ENCODE measurements around the gene RACGAP1.

The RACGAP1 gene

DNA sequence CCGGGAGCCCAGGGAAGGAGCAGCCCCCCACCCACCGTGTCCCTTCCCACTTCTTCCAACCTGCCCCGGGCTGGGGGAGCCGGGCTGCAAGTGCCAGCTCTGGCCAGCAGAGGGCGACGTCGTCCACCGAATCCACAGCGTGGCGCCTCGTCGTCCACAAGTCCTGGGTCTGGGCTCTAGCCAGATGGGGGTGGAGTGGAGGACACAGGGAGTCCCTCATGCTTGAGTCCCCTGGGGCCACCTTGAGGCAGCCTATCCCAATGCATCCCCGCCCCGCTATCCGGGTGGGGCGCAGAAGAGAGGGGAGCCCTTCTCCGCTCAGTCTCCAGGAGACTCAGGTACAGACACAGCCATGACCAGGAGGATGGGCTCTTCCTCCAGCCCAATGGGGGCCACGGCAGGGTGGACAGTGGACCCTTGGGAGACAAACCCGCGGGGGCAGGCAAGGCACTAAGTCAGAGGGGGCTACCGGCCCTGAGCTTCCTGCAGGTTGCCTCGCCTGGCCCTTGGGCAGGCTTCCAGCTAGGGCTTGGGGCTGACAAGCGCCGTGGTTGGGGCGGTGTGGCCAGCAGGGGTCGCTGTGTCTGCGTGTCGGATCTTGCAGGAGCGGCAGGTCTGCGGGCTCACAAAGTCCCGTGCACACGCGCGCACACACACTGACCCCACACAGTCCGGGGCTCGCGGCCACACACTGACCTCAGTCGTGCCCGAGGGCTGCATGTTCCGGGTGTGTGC is 58.1 kb downstream of the RACGAP1 start:
- peak; percentile 77 for DNase-seq

- no peak for DNase-seq
Observed at GRCh38 chr12:49966511-49967041, 58.7 kb downstream of the RACGAP1 start.

DNA sequence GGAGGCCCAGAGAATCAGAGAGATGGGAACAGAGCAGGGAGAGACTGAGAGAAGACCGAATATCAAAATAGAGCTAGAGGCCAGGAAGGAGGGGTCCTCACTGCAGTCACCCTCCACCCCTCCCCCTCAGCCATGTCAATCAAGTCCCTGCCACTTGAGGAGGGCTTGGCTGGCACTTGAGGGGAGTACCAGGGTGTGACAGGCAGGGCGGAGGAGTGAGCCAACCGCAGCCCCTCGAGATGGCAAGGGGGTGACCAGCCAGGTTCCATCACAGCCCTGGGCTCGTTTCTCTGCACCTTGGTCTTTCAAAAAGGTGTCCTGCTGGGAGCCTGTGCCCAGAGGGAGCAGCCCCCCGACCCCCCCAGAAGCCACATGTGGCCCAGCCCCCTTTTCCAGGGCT is 59.5 kb downstream of the RACGAP1 start:
- no peak for DNase-seq

- DNase-seq, result no peak
Observed at GRCh38 chr12:49964849-49965624, 60.3 kb downstream of the RACGAP1 start.

DNA sequence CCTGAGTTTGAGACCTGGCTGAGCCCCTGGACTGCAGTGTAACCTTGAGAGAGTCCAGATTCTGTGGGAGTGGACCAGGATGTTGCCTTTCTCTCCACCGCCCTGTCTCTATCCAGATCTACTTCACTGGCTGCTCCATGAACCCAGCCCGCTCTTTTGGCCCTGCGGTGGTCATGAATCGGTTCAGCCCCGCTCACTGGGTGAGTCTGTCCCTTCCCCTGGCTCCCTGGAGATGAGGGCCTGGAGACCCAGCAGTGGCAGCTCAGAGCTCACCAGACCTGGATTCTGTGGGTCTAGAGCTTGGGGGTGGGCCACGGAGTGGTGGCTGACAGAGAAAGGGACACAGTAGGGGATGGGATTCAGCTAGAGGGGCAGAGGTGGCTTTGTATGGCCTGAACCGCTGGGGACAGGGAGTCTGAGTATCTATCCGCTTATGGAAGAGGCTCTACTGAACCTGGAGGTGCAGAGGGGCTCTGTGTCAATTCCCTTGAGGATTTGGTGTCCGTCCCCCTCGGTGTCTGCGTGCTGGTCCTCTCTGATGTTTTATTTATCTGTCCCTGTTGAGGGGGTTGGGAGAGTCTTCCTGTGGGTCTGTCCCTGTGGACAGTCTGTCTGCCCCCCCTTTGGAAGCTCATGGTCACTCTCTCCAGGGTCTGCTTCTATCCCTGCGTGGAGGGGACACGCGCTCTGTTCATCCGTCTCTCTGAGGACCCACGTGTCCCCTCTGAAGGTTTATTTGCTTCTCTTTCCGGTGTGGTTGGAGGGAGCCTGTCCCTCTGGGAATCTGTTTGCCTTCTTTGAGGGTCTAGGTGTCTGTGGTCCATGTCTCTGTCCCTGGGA is 61.1 kb downstream of the RACGAP1 start:
- no peak for DNase-seq

GRCh38 chr12:49962861-49963765 is 62.2 kb downstream of the RACGAP1 start:
- peak; percentile 61 for DNase-seq

DNA sequence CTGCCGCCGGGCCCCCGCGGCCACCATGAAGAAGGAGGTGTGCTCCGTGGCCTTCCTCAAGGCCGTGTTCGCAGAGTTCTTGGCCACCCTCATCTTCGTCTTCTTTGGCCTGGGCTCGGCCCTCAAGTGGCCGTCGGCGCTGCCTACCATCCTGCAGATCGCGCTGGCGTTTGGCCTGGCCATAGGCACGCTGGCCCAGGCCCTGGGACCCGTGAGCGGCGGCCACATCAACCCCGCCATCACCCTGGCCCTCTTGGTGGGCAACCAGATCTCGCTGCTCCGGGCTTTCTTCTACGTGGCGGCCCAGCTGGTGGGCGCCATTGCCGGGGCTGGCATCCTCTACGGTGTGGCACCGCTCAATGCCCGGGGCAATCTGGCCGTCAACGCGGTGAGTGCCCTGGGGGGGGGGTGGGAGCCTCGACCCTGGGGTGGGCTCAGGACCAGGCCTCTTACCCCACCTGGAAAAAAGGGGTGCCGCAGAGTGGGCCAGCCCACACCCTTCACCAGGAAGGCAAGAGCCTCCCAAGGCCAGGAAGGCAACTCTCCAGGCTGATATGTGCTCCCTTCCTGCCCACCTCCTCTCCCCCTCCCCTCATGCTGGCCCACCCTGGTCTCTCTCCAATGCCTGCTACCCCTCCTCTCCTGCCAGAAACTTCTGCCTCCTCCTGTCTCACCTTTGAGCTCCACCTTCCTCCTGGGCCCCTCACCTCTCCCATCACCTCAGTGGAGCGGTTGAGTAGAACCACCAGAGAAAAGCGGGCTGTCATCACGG is 63.1 kb downstream of the RACGAP1 start:
- DNase-seq, result no peak

- no peak for DNase-seq
Observed at GRCh38 chr12:49961111-49961922, 64.0 kb downstream of the RACGAP1 start, which contains the start of gene AQP5. TSS of gene AQP5 (plus strand) at chr12:49961872. CDS start at chr12:49962018, 146 bp downstream.

DNA sequence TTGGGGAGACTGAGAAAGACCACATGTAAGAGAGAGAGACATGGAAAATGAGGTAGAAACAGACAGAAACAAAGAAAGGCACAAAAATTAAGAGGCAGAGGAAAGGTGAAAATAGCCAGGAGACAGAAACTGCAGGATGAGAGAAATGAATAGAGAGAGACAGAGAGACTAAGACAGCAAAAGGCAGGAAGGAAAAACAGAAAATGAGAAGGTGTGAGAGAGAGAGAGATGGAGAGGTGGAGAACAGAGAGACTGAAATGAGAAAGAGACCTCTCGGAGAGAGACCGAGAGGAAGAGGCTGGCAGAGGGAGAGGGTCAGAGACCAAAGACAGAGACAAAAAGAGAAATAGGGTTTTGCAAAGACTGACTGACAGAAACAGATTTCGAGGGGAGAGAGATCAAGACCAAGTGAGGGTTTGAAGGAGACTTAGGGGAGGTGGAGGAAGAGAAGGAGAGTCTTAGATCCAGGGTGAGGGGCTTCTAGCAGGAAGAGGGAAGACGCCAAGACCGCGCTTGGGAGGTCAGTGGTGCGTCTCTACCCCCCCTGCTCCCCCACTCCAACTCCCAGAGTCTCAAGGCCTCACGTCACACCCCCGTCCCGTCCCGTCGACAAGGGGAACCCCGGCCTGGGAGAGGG is 64.7 kb downstream of the RACGAP1 start:
- DNase-seq, result no peak

GRCh38 chr12:49959685-49960473 is 65.4 kb downstream of the RACGAP1 start:
- DNase-seq, result no peak

DNA sequence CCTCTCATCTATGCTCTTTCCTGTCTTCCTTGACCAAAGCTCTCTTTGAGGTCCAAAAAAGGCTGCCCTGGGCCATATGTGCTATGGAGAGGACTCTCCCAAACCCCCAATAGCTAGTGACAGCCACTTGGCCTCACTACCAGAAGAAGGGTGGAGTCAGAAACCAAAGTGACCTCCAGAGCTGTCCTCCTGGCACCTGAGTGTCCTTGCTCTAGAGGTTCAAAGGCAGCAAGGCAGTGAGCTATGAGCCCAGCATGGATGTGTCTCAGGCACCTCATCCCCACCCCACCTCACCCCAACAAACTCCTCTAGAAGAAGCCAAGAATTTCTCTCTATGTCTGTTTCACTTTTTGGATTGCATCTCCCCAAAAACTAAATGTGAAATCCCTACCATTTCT is 67.7 kb downstream of the RACGAP1 start:
- DNase-seq, result no peak

DNA sequence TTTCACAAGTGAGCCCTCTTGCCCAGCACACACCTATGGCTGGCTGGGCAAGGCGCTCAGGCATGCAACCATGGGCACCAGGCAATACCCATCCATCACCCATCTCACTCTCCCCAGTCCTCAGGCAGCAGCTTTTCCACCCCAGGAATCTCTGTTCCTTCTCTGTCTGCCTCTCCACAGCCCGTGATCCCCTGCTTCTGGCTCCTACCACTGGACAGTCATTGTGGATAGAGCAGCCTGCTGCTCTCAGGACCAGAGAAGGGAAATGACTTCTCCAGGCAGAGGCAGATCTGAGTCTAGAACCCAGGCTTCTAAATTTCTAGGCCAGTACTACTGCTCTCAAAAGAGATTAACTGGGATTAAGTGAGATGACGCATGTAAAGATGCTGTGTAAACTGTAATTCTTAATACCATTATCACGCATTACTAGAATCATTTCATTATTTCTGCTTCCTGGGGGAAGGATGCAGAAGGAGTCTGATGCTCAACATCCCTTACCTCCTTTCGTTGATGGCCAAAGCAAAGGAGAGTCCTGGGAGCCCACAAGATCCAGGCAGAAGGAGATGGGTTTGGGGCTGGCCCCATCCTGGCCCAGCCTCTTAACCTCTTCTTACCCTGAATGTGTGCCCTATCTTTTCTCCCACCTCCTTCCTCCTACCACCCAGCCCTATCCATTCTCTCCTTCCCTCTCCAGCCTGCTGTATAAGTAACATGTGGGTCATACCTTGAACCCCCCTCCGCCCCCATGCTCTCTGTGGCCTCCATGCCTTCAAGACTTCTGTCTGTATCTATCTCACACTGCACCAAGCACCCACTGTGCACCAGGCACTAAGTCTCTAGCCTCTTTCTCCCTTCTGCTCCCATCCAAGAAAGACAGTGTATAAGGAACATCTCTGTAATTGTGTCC is 68.4 kb downstream of the RACGAP1 start:
- DNase-seq, result no peak

DNA sequence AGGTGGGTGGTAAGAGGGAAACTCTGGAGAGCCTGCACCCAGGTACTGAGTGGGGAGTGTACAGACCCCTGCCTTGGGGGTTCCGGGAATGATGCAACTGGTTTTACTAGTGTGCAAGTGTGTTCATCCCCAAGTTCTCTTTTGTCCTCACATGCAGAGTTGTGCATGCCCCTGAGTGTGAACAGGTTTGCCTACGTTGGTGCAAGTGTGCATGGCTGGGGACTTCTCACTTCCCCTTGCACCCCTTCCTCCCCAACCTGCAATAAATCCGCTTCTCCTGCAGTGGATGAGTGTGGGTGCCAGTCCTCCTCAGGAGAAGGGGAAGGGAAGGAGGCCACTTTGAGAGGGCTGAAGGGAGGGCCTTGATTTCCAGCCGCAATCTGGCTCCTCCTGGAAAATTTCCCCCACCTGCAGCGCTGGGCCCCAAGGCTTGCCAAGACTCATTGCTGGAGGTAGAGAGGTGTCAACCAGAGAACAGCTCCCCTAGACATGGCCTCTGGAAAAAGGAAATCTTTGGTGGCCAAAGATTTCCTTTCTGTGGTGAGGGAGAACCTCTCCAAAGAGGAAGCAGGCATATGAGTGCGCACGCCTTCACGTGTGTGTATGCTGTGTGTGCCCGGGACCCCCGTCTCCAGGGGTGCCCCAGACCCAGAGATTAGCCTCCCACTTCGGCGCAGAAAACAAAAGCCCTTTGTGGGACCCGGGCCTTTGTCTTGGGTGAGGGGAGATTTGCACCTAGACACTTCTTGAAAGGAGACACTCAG is 69.2 kb downstream of the RACGAP1 start:
- DNase-seq, result no peak

DNA sequence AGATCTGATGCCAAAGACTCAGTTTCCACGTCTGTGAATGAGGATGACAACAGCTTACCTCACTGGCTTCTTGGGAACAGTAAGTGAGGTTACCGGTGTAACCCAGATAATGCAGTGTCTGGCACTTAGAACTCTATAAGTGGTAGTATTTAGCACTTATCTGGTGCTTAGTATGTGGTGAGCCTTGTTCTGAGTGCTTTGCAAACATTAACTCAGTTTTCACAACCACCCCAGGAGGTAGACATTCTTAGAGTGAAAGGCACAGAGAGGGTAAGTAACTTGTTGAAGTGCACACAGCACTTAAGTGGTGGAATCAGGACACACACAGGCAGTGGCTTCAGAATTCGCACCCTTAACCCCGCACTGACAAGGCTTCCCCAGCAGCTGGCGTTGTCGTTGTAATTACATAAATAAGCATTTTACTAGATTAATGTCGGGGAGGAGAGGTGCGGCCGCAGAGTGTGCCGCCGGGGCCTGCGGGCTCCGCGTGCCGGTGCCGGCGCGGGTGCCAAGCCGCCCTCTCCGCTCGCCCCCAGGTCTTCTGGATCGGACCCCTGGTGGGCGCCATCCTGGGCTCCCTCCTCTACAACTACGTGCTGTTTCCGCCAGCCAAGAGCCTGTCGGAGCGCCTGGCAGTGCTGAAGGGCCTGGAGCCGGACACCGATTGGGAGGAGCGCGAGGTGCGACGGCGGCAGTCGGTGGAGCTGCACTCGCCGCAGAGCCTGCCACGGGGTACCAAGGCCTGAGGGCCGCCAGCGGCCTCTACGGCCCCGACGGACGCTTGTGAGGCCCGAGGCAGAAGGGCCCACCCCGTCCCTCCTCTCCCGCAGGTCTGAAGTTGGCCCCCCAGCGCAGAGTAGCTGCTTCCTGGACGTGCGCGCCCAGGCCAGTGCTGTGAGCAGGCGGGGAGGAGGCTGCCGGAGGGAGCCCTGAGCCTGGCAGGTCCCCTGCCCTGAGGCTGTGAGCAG is 70.1 kb downstream of the RACGAP1 start:
- DNase-seq, result no peak

GRCh38 chr12:49953961-49954846 is 71.1 kb downstream of the RACGAP1 start:
- no peak for DNase-seq
